HepG2 (cell line): ENCODE results near the gene DDX10. TPM values are rescaled to one million over a fixed set of nuclear protein-coding genes. Genes with fewer than 3 reads are reported as not detected.
A peak's percentile ranks its signal among the peaks of the same experiment; 100 is the strongest.

Experiments used
- FLYWCH1 ChIP-seq: sonication (generic); formaldehyde crosslinking; IDR thresholded peaks from 2 replicates; pipeline ENCODE4 v1.8.1; 2023; ENCODE audit warnings: mild to moderate bottlenecking, missing genetic modification reagents
- FOXM1 ChIP-seq: sonication (generic); formaldehyde crosslinking; IDR thresholded peaks from 2 replicates; pipeline ENCODE4 v1.5.0; 2020; ENCODE audit warnings: missing genetic modification reagents
- GATAD1 ChIP-seq: IDR thresholded peaks from 2 replicates; pipeline ENCODE4 v1.6.1; 2016; ENCODE audit warnings: missing genetic modification reagents, missing compliant biosample characterization
- HHEX ChIP-seq: IDR thresholded peaks from 2 replicates; pipeline ENCODE4 v1.6.1; 2016; ENCODE audit warnings: control low read depth
- IKZF4 ChIP-seq: sonication (generic); formaldehyde crosslinking; IDR thresholded peaks from 2 replicates; pipeline ENCODE4 v1.5.1; 2020; ENCODE audit warnings: borderline replicate concordance, mild to moderate bottlenecking, low read depth, missing genetic modification reagents; ENCODE audit errors: not compliant biosample characterization
- KLF12 ChIP-seq: sonication (generic); formaldehyde crosslinking; IDR thresholded peaks from 2 replicates; pipeline ENCODE4 v1.4.0; 2020; ENCODE audit warnings: missing genetic modification reagents, borderline replicate concordance
- MIXL1 ChIP-seq: IDR thresholded peaks from 2 replicates; pipeline ENCODE4 v1.6.1; 2016
- NONO ChIP-seq, 2 experiments: fragments of 450-650 bp in 1 of 2; sonication (generic) in 1 of 2; formaldehyde crosslinking in 1 of 2; IDR thresholded peaks in 1 of 2; conservative IDR thresholded peaks in 1 of 2; 2 replicates each; pipeline versions ENCODE4 v1.6.1 to v1.8.0; 2017 to 2022; ENCODE audit warnings: mild to moderate bottlenecking in 1 of 2, missing genetic modification reagents in 1 of 2, moderate library complexity in 1 of 2
- RBAK ChIP-seq: sonication (generic); formaldehyde crosslinking; IDR thresholded peaks from 2 replicates; pipeline ENCODE4 v1.5.1; 2020; ENCODE audit warnings: mild to moderate bottlenecking, missing genetic modification reagents
- RFXANK ChIP-seq: IDR thresholded peaks from 2 replicates; pipeline ENCODE4 v1.6.1; 2016
- SALL1 ChIP-seq: sonication (generic); formaldehyde crosslinking; IDR thresholded peaks from 2 replicates; pipeline ENCODE4 v1.8.0; 2022; ENCODE audit warnings: mild to moderate bottlenecking, missing genetic modification reagents
- SAP130 ChIP-seq: IDR thresholded peaks from 2 replicates; pipeline ENCODE4 v1.6.1; 2016; ENCODE audit warnings: low read depth
- SP5 ChIP-seq: IDR thresholded peaks from 2 replicates; pipeline ENCODE4 v1.6.1; 2016; ENCODE audit warnings: low read depth, borderline replicate concordance
- ZFP36 ChIP-seq: fragments of 150-350 bp; IDR thresholded peaks from 2 replicates; pipeline ENCODE4 v1.6.1; 2018; ENCODE audit warnings: borderline replicate concordance, low read length, low read depth; ENCODE audit not compliant: partially characterized antibody
- ZFX ChIP-seq: sonication (generic); formaldehyde crosslinking; IDR thresholded peaks from 2 replicates; pipeline ENCODE4 v1.4.0; 2020; ENCODE audit warnings: mild to moderate bottlenecking, low read depth, missing genetic modification reagents, moderate library complexity
- ZNF678 ChIP-seq: sonication (generic); formaldehyde crosslinking; IDR thresholded peaks from 2 replicates; pipeline ENCODE4 v1.4.0; 2020; ENCODE audit warnings: mild to moderate bottlenecking, missing genetic modification reagents
- ZNF724P ChIP-seq: sonication (generic); formaldehyde crosslinking; IDR thresholded peaks from 2 replicates; pipeline ENCODE4 v1.8.0; 2022; ENCODE audit warnings: missing genetic modification reagents, borderline replicate concordance
- polyA plus RNA-seq, 8 experiments: library from polyadenylated mRNA; depleted of rRNA in 3 of 8; stranded (reverse) in 7 of 8; unstranded in 1 of 8; fragments of >200 nt; fragmentation: Illumina TruSeq in 4 of 8; extraction: Trizol in 4 of 8; gene quantifications; 2 replicates each; pipeline versions ENCODE4 v1.2.1 to v1.2.3, GENCODE V29; 2011 to 2016; ENCODE audit warnings: low read depth in 4 of 8, missing spikeins in 1 of 8, mixed read lengths in 1 of 8; ENCODE audit not compliant: insufficient read depth in 1 of 8
- total RNA-seq, 5 experiments: library from RNA; depleted of rRNA; stranded (reverse); fragments of >200 nt; fragmentation: Illumina TruSeq; extraction: Trizol; gene quantifications; 2 replicates each; pipeline ENCODE4 v1.2.3, GENCODE V29; 2016; ENCODE audit warnings: low read depth in 1 of 5
- TF ChIP-seq, protein P1 (sequence below): sonication (generic); formaldehyde crosslinking; IDR thresholded peaks from 2 replicates; pipeline ENCODE4 v1.9.0; 2021; ENCODE audit warnings: missing genetic modification reagents, mild to moderate bottlenecking, borderline replicate concordance
- TF ChIP-seq, protein P2 (sequence below): sonication (generic); formaldehyde crosslinking; IDR thresholded peaks from 2 replicates; pipeline ENCODE4 v1.4.0; 2020; ENCODE audit warnings: missing genetic modification reagents, borderline replicate concordance
- TF ChIP-seq, protein P3 (sequence below): IDR thresholded peaks from 2 replicates; pipeline ENCODE4 v1.6.1; 2016
- TF ChIP-seq, protein P4 (sequence below): sonication (generic); formaldehyde crosslinking; IDR thresholded peaks from 2 replicates; pipeline ENCODE4 v1.4.0; 2020; ENCODE audit warnings: missing genetic modification reagents
- TF ChIP-seq, protein P5 (sequence below): sonication (generic); formaldehyde crosslinking; IDR thresholded peaks from 2 replicates; pipeline ENCODE4 v1.4.0; 2020; ENCODE audit warnings: missing genetic modification reagents

The DDX10 gene
- total and polyA plus RNA-seq, 2 of the 13 experiments (the other 11 are each of a cell fraction or from before 2014, with no cell fraction given) = 17.0 to 32.0 TPM

DNA sequence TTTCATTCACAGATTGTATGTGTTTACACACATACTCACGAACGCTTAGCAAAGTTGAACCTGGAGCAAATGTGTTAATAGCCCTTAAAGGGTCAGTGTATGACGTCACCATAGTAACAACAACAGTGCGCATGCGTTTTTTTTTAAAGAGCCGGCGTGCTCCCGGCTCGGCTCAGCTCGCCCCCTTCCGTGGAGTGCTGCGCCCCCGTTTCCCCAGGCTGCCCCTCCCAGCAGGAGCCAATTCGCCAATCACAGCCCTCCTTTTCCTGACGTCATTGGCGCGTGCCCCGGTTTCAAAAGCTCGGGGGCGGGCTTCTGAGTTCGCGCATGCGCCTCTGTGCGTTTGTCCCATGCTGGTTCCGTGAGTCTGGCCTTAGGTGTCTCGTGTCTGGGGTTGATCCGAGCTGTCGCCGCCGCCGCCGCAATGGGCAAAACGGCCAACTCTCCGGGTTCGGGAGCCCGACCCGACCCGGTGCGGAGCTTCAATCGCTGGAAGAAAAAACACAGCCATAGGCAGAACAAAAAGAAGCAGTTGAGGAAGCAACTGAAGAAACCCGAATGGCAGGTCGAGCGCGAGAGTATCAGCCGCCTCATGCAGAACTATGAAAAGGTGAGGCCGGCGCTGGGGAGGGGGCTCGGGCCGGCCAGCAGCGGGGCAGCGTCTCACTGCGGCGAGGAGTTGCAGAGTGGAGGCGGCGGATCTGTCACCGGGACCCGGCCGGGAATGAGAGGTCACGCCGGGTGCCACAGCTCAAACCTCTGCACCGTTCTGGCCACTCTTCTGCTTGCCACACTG lies at the start of gene DDX10 (continued):
- TF ChIP-seq, protein P1, sequence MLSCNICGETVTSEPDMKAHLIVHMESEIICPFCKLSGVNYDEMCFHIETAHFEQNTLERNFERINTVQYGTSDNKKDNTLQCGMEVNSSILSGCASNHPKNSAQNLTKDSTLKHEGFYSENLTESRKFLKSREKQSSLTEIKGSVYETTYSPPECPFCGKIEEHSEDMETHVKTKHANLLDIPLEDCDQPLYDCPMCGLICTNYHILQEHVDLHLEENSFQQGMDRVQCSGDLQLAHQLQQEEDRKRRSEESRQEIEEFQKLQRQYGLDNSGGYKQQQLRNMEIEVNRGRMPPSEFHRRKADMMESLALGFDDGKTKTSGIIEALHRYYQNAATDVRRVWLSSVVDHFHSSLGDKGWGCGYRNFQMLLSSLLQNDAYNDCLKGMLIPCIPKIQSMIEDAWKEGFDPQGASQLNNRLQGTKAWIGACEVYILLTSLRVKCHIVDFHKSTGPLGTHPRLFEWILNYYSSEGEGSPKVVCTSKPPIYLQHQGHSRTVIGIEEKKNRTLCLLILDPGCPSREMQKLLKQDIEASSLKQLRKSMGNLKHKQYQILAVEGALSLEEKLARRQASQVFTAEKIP (CRISPR knock-in tag) = no peak
- TF ChIP-seq ZFP36 (no peak), SALL1 (peak; percentile 63), ZNF678 (CRISPR knock-in tag) (no peak), SAP130 (CRISPR knock-in tag) (peak; percentile 93), SP5 (peak; percentile 82), NONO (IDR thresholded peaks at IDR 0.05) (no peak), NONO (CRISPR knock-in tag; conservative IDR thresholded peaks at IDR 0.05) (no peak), KLF12 (CRISPR knock-in tag) (no peak), FOXM1 (no peak), IKZF4 (CRISPR knock-in tag) (no peak), GATAD1 (CRISPR knock-in tag) (peak; percentile 68), ZFX (peak; percentile 72), MIXL1 (no peak), HHEX (CRISPR knock-in tag) (no peak), RBAK (CRISPR knock-in tag) (no peak), FLYWCH1 (CRISPR knock-in tag) (no peak), RFXANK (CRISPR knock-in tag) (peak; percentile 89; the same call in 1 of the 2 replicates), ZNF724P (CRISPR knock-in tag) (no peak)
- TF ChIP-seq, protein P2, sequence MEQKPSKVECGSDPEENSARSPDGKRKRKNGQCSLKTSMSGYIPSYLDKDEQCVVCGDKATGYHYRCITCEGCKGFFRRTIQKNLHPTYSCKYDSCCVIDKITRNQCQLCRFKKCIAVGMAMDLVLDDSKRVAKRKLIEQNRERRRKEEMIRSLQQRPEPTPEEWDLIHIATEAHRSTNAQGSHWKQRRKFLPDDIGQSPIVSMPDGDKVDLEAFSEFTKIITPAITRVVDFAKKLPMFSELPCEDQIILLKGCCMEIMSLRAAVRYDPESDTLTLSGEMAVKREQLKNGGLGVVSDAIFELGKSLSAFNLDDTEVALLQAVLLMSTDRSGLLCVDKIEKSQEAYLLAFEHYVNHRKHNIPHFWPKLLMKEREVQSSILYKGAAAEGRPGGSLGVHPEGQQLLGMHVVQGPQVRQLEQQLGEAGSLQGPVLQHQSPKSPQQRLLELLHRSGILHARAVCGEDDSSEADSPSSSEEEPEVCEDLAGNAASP (CRISPR knock-in tag) = no peak
- TF ChIP-seq, protein P3, sequence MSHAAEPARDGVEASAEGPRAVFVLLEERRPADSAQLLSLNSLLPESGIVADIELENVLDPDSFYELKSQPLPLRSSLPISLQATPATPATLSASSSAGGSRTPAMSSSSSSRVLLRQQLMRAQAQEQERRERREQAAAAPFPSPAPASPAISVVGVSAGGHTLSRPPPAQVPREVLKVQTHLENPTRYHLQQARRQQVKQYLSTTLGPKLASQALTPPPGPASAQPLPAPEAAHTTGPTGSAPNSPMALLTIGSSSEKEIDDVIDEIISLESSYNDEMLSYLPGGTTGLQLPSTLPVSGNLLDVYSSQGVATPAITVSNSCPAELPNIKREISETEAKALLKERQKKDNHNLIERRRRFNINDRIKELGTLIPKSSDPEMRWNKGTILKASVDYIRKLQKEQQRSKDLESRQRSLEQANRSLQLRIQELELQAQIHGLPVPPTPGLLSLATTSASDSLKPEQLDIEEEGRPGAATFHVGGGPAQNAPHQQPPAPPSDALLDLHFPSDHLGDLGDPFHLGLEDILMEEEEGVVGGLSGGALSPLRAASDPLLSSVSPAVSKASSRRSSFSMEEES = peak; percentile 65
- TF ChIP-seq, protein P4, sequence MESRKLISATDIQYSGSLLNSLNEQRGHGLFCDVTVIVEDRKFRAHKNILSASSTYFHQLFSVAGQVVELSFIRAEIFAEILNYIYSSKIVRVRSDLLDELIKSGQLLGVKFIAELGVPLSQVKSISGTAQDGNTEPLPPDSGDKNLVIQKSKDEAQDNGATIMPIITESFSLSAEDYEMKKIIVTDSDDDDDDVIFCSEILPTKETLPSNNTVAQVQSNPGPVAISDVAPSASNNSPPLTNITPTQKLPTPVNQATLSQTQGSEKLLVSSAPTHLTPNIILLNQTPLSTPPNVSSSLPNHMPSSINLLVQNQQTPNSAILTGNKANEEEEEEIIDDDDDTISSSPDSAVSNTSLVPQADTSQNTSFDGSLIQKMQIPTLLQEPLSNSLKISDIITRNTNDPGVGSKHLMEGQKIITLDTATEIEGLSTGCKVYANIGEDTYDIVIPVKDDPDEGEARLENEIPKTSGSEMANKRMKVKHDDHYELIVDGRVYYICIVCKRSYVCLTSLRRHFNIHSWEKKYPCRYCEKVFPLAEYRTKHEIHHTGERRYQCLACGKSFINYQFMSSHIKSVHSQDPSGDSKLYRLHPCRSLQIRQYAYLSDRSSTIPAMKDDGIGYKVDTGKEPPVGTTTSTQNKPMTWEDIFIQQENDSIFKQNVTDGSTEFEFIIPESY (CRISPR knock-in tag) = no peak
- TF ChIP-seq, protein P5, sequence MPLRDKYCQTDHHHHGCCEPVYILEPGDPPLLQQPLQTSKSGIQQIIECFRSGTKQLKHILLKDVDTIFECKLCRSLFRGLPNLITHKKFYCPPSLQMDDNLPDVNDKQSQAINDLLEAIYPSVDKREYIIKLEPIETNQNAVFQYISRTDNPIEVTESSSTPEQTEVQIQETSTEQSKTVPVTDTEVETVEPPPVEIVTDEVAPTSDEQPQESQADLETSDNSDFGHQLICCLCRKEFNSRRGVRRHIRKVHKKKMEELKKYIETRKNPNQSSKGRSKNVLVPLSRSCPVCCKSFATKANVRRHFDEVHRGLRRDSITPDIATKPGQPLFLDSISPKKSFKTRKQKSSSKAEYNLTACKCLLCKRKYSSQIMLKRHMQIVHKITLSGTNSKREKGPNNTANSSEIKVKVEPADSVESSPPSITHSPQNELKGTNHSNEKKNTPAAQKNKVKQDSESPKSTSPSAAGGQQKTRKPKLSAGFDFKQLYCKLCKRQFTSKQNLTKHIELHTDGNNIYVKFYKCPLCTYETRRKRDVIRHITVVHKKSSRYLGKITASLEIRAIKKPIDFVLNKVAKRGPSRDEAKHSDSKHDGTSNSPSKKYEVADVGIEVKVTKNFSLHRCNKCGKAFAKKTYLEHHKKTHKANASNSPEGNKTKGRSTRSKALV (CRISPR knock-in tag) = 0 out of 2 replicates have a peak, but pooled peaks have one; percentile 37
